Globus pallidus (tissue), 1 donor: ENCODE measurements around the gene IL13RA1.
"Not testable (repeated sequence)": the region's sequence is repeated elsewhere in the genome, so short reads cannot be mapped to it uniquely, and the experiment has no call there.

Experiments used
- DNase-seq: peaks from one replicate; pipeline ENCODE4 v3.0.0-alpha.2; 2015; ENCODE audit warnings: low spot score

The IL13RA1 gene

DNA sequence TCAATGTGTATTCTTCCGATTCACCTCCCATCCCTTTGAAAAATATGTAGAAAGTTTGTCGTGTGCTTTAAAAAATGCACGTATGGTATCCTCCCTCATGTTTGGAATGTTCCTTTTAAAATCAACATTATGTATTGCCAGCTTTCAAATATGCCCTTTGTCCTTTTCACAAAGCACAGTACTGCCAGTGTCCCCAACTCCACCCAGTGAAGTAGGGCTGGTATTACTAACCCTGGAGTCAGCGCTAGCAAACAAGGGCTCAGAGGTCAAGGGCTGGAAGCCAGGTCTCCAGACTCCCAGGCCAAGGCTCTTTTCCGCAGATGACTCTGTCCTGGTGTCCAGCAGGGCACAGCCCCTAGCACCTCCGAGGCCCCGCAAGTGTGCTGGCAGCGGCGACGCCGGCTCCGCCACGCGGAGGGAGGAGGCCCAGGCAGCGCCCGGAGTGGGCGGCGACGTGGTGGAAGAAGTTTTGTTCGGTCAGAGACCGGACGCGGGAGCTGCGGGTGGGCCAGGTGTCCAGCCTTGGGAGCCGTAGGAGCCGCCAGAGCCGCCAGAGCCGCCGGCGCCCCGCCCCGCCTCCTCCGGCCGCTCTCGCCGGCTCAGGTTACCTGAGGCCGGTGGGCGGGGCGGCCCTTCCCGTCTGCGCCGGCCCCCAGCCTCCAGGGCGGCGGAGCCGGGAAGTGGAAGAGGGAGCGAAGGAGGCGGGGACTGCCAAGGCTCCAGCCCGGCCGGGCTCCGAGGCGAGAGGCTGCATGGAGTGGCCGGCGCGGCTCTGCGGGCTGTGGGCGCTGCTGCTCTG is at the start of gene IL13RA1:
Gene IL13RA1 (plus strand): TSS at position 720 of the 799 bp plus-strand sequence. CDS start 33 bp downstream, at position 753.
- DNase-seq = no peak

DNA sequence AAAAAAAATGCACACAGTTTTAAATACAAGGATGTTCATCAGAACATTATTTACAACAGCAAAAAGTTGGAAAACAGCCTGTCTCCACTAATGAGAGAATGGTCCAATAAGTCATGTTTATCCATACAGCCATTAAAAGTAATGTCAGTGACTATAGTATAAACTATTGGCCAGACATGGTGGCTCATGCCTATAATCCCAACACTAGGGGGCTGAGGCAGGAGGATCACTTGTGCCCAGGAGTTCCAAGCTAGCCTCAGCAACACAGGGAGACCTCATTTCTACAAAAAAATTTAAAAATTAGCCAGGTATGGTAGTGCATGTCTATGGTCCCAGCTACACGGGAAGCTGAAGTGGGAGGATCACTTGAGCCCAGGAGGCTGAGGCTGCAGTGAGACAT is 48.1 kb upstream of the IL13RA1 start:
- no peak for DNase-seq

DNA sequence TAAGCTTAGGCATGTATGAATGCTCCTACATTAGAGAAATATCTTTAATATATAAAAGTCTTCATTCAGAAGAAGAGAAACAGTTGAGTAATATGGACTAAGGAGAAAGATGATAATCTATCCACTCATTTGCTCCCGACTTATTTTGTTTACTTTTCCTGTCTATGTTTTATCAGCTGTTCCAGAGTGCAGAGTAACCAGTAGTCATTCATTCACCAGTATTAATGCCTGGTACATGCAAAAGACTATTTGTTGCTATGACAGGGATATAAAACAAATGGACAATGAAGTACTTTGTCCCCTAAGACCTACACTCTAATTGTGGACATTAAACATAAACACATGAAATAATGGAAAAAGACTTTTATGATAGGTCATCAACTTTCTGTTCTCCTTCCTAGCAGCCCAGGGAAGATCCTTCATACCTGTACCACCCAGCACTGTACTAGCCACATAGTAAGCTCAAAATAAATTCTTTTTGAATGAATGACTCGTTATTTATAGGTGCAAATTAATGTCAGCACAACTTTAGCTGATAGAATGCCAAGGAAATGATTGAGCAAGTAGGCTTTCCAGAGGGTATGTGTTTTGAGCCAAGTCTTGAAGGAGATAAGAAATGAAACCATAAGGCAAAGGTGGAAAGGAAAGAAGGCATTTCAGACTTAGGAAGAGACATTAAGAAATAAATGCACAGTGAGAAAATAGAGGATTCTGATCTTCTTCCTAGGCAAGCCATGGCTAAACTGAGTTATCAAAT is 45.0 kb upstream of the IL13RA1 start:
- no peak for DNase-seq

DNA sequence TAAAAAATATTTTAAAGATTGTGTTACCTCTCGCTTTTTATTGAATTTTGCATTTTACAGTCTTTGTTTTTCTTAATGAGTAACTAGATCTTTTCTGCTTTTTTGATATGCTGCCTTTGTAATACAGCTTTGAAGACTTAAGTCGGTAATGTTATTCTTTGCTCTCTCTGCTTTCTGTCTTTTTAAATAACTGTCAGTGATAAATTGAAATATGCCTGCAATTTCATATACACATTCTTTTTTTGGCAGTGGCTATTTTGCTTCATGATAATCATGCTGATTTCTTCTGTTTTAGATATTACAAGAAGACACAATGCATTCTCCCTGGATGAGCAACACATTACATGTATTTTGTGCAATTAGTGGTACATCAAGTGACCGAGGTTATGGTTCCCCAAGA is 42.0 kb upstream of the IL13RA1 start:
- no peak for DNase-seq

DNA sequence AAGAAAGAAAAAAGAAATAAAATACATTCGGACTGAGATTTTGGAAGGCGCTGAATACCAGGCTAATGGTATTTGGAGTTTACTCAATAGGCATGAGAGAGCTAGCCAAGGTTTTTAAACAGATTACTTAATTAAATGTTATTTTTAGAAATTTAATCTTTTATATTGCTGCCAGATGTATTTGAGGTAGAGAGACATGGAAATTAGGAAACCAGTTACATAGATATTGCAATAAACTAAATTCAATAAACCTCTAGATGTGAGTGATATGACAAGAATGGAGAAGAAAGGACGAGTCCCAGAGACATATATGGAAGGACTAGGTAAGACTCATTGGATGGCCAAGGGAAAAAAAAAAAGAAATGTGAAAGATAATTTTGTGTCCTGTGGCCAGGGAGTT is 38.5 kb upstream of the IL13RA1 start:
- DNase-seq = no peak

DNA sequence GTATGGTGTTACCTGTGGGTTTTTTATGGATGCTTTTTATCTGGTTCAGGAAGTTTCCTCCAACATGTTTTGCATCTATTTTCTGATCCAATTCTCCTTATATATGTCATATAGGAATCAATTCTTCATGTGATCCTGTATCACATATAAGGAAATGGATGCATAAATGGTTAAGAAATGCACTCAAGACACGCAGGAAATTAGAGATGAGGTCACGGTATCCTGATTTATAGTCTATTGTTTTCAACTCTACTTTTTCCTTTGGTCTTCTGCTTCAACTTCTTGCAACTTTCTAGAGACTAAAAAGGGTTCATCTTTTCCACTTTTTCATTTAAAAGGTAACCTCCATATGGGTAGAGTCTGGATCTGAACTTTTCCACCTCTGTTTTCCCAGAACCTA is 33.6 kb upstream of the IL13RA1 start:
- no peak for DNase-seq

DNA sequence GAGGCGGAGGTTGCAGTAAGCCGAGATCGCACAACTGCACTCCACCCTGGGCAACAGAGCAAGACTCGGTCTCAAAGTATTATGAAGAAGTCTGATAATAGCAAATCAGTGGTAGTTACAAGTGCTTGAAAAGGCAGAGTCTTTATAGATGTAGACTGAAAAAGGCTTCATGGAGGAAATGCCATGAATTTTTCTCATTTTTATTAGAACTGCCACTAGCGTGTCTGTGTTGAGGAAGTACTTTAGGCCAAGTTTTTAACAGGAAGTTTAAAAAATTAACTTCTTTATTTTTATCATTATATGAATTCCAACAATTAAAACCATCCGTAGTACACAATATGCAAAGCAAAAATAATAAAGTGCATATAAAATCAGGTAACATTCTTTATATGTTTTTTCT is 32.8 kb upstream of the IL13RA1 start:
- no peak for DNase-seq

DNA sequence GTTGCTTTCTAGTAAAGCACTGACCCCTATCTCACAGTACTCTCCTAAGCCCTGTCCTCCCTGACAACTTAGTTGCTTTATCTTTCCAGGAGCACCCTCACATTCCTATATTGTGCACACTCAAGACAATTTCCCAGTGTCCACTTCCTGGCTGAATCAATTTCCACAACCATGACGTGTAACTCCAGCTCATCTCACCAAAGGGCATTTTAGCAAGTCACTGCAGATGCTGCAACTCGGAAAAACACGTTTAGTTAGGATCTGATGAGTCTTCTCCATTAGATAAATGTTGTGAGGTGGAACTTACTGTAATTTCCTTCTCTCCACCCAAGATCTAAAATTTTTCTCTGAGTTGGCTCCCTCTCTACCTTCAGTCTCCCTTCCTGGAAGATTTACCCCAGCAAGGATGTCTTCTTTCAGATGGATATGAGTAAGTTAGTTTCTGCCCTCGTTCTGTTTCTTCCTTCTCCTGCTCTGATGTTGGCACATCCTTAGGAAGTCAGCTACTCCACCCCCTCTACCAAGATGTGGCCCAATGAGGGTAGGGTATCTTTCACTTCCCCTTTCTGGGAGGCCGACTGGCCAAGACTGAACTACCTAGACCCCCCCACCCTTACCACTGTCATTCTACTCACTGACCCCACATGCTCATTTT is 28.8 kb upstream of the IL13RA1 start:
- peak; percentile 15 for DNase-seq

DNA sequence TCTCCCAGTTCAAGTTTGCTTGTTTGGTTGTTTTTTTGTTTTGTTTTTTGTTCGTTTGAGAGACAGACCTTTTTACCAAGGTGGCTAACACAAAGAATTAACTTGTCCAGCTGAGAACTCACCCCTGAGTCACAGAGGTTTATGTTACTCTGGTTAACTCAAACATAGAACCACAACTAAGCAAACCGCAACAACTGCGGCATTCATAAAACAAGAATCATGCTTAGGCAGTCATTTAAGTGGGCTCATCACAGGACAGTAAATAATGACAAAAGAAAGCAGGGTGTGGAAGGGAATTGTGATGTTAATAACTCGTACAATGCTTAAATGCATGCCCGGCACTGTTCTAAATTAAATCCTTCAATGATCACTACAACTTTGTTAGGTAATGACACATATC is 24.7 kb upstream of the IL13RA1 start:
- no peak for DNase-seq

DNA sequence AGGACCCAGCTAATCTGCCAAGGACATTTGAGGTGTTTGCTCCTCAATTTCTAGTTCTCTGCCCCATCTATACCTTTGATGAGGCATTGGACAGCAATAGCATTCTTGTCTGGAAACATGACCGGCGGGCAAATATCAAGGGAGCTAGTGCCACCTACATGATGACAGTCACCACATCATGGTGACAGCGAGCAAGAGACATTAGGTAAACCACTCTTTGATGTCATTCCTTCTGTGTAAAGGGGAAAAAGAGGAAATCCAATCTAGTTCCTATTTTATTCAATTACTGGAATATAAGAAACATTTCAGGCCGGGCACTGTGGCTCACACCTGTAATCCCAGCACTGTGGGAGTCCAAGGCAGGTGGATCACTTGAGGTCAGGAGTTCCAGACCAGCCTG is 20.7 kb upstream of the IL13RA1 start:
- DNase-seq = no peak

DNA sequence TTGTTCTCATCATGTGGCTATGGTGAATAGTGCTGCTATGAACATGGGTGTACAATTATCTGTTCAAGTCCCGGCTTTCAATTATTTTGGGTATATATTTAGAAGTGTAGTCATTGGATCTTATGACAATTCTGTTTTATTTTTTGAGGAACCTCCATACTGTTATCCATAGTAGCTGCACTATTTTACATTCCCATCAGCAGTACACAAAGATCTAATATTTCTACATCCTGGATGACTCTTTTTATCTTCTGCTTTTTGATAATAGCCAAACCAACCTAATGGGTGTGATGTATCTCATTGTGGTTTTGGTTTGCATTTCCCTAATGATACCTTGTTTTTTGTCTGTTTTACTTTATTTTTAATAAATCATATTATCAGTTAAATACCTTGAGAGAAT is 12.9 kb upstream of the IL13RA1 start:
- DNase-seq = no peak

DNA sequence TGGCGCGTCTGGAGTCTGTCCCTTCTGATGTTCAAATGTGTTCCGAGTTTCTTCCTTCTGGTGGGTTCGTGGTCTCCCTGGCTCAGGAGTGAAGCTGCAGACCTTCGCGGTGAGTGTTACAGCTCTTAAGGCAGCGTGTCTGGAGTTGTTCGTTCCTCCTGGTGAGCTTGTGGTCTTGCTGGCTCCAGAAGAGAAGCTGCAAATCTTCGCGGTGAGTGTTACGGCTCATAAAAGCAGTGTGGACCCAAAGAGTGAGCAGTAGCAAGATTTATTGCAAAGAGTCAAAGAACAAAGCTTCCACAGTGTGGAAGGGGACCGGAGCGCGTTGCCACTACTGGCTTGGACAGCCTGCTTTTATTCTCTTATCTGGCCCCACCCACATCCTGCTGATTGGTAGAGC is 11.5 kb upstream of the IL13RA1 start:
- not testable (repeated sequence) for DNase-seq

DNA sequence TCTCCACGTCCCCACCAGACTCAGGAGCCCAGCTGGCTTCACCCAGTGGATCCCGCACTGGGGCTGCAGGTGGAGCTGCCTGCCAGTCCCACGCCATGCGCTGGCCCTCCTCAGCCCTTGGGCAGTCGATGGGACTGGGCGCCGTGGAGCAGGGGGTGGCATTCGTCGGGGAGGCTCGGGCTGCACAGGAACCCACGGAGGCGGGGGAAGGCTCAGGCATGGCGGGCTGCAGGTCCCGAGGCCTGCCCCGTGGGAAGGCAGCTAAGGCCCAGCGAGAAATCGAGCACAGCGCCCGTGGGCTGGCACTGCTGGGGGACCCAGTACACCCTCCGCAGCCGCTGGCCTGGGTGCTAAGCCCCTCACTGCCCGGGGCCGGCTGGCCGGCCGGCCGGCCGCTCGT is 10.6 kb upstream of the IL13RA1 start:
- DNase-seq = not testable (repeated sequence)

DNA sequence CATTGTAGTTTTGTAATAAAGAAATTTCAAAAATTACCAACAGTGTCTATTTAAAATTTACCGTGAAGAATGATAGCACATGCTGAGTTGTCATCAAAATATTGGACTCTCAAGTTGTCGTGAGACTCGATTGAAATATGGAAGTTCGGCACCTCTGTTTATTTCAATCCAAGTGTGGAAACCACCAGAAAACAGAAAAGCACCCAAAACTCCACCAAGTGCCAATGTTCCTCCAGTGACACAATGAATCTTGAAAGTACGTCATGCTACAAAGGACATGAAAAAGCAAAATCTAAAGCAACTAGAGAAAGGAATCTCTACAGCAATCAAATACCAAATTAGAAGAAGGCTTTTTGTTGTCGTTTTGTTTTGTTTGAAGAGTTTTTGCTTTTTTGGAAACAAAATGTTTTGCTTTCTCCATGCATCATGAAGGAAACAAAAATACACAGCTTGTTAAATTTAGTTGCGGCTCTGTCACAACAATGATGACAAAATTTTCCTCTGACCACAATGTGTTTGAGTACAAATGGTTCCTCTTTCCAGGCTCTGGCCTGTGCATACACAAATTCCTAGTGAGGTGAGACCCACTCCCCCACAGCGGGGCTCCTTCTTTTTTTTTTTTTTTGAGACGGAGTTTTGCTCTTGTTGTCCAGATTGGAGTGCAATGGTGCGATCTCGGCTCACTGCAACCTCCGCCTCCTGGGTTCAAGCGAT is 9.6 kb upstream of the IL13RA1 start:
- no peak for DNase-seq

DNA sequence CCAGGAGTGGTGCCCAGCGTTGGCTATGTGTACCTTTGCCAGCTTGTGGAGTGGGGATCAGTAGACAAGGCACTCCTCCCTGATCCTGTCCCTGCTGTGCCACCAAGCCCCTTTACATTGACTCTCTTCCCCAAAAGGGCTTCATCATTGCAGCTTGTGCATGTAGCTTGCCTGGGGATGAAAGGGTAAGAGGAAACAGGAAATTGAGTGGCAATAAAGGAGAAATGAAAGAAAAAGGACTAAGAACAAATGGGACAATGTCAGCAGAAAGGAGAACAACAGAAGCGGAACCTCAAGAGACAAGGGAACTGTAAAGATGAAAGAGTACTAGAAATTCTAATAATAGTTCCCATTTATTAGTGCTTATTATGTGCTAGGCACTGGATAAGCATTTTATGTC is 8.7 kb upstream of the IL13RA1 start:
- no peak for DNase-seq

DNA sequence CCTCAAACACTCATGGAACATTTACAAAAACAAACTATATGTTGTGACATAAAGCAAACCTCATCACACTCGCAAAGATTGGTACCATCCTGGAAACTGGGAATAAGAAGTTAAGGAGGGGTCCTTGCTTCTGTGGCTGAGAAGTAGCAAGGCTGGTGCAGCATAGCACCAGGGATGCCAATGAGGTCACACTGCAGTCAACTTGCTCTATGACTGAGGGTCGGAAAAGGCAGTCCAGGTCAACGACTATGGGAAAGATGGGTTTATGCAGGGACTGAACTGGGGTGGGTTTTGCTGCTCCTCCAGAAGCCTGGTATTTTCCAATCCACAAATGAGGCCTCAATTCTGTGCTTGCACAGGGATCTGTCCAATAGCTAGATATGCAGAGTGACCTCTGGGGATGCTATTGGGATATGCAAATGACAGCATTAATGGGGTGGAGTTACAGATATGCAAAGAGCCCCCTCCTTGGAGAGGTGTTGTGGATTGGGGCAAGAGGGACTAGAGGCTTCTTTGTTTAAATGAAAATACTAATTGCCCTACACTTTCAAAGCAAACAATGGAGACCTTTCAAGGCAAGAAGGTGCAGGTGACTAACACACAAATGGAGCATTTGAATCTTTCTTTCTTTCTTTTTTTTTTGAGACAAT is 7.2 kb upstream of the IL13RA1 start:
- DNase-seq = no peak

DNA sequence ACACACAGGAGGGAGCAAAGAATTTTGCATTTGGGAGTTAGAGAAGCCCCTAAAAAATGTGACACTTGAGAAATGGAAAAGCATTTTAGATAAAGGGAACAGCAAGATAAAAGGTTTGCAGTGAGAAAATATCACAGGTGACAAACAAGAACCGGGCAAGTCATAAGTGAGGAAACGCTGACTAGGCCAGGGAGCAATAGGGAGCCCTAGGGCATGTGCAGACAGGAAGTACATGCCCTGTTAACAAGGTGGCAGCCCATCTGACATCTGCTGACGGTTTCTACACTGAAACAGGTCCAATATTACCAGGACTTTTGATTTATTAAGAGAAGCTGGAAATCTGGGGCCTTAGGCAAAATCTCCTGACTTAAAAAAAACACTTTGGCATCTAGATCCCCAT is 4.0 kb upstream of the IL13RA1 start:
- DNase-seq = no peak

DNA sequence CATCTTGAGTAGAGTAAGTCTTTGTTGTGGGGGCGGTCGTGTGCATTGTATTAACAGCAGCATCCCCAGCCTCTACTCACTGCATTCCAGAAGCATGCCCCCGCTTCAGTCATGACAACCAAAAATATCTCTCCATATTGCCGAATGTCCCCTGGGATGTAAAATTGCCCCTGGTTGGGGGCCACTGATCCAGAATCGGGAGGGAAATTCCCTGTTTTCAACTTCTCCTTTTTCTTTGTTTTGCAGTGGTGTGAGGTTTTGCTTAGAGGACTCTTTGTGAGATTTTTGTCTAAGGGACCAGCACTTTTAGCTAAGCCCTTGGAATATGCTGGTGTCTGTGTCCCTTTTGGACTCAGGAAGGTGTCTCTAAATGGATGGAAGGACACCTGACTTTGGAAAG is 3.0 kb upstream of the IL13RA1 start:
- DNase-seq = no peak

DNA sequence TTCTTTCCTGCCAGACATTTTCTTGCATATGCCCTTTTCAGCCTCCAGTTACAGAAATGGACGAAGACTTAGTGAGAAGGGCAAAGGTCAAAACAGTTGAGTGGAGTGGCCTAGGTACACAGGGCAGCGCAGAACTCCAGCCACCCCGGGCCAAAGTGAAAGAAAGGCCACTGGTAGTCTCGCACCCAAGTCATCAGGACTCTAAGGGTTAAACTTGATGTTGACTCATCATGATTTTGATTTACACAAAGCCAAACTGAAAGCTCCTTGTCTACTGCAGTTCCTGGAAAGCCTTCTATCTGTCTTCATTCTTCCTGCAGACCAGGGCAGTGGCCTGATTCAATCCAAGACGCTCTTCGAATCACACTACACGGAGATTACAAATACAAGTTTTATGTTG is 2.6 kb upstream of the IL13RA1 start:
- no peak for DNase-seq

DNA sequence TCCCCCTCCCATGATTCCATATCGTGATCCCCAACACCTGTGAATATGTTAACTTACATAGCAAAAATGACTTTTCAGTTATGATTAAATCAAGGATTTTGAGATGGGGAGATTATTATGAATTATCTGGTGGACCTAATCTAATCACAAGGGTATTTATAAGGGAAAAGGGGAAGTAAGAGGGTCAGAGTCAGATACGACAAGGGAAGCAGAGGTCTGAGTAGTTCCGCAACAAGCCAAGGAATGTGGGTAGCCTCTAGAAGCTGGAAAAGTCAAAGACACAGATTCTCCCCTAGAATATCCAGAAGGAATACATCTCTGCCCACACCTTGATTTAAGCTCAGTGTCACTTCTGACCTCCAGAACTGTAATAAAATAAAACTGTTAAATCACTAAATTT is 1.0 kb upstream of the IL13RA1 start:
- DNase-seq = no peak

DNA sequence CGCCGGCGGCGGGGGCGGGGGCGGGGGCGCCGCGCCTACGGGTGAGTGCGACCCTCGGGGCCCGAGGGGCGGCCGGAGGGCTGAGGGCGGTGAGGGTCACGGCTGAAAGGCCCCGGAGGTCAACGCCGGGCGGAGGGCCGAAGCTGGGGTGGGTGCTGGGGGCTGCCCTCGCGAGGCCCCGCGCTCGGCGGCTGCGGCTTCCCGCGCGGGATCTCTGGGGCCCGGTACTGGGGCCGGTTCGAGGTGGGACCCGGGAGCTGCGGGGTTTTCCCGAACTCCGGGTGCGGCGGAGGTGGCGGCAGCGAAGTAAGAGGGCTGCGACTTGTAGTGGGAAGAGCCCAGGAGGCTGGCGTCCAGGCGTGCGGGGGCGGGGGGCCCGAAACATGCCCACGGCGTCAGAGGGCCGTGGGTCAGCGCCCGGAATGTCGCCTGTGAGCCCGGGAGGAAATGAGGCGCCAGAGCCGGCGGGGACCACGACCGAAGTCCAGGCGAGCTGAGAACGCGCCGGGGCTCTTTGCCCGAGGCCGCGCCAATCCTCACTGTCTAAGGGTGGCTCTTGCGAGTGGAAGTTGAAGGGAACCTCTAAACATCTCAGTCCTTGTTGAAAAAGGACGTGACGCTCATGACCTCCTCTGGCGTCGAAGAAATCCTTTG is 407 bp downstream of the IL13RA1 start:
- no peak for DNase-seq
